Left lung (tissue), 10 donors: ENCODE measurements around the gene MTR. TPM values are rescaled to one million over a fixed set of nuclear protein-coding genes. Genes with fewer than 3 reads are reported as not detected.
"Not testable (repeated sequence)": the region's sequence is repeated elsewhere in the genome, so short reads cannot be mapped to it uniquely, and the experiment has no call there.

Experiments used
- ATAC-seq: fragments of 200-7000 bp; cut with Tn5 transposase; one replicate; pipeline ENCODE4 v1.9.1; 2020; ENCODE audit warnings: moderate library complexity
- DNase-seq, 4 donors: peaks; one replicate each; pipeline ENCODE4 v3.0.0-alpha.2; 2013 to 2020
- H3K27ac ChIP-seq, 2 donors: fragments of 200-600 bp; sonication (generic) in 1 of 2; one replicate each; pipeline versions ENCODE4 v1.5.0 to v1.8.0; 2020 to 2021
- H3K27me3 ChIP-seq, 2 donors: fragments of 200-600 bp; sonication (generic) in 1 of 2; one replicate each; pipeline versions ENCODE4 v1.5.0 to v1.8.0; 2020 to 2021
- H3K36me3 ChIP-seq, 2 donors: fragments of 200-600 bp; sonication (generic) in 1 of 2; one replicate each; pipeline versions ENCODE4 v1.5.0 to v1.8.0; 2020 to 2021
- H3K4me1 ChIP-seq, 2 donors: fragments of 200-600 bp; one replicate each; pipeline ENCODE4 v1.8.0; 2021
- H3K4me3 ChIP-seq, 2 donors: fragments of 200-600 bp; sonication (generic) in 1 of 2; one replicate each; pipeline versions ENCODE4 v1.5.0 to v1.8.0; 2020 to 2021; ENCODE audit warnings: mild to moderate bottlenecking in 1 of 2
- H3K9me3 ChIP-seq, 2 donors: fragments of 200-600 bp; sonication (generic) in 1 of 2; one replicate each; pipeline versions ENCODE4 v1.5.0 to v1.8.0; 2020 to 2021
- intact Hi-C, 2 donors: fragments of 100-400 bp; cut with DNase I; formaldehyde crosslinking; loops; one replicate each; pipeline versions ENCODE4 v1.11.2 to v1.14.2; 2022
- polyA plus RNA-seq, 6 donors: library from polyadenylated mRNA; unstranded; fragments of 120-200 nt; gene quantifications; one replicate each; pipeline ENCODE4 v1.2.1, GENCODE V29; 2013; ENCODE audit not compliant: insufficient read length in 6 of 6
- total RNA-seq, 2 donors: library from RNA; stranded (reverse); fragmentation: NEBNext Ultra II Directional; extraction: Animal tissue kit (Norgen Biotek cat#: 25700); gene quantifications; one replicate each; pipeline ENCODE4 v1.2.1, GENCODE V29; 2021
- TF ChIP-seq, protein P1 (sequence below), 2 donors: fragments of 200-600 bp; sonication (generic) in 1 of 2; IDR thresholded peaks; one replicate each; pipeline versions ENCODE4 v1.5.0 to v1.8.0; 2021; ENCODE audit warnings: antibody characterized with exemption in 2 of 2
- donor health status: DM: no; HTN: yes; CAD: no.
- donor health status: DM: no; HTN: no; CAD: no.

Gene MTR
- total and polyA plus RNA-seq, 8 donors, result 35.9 to 52.2 (median 42.3) TPM

DNA sequence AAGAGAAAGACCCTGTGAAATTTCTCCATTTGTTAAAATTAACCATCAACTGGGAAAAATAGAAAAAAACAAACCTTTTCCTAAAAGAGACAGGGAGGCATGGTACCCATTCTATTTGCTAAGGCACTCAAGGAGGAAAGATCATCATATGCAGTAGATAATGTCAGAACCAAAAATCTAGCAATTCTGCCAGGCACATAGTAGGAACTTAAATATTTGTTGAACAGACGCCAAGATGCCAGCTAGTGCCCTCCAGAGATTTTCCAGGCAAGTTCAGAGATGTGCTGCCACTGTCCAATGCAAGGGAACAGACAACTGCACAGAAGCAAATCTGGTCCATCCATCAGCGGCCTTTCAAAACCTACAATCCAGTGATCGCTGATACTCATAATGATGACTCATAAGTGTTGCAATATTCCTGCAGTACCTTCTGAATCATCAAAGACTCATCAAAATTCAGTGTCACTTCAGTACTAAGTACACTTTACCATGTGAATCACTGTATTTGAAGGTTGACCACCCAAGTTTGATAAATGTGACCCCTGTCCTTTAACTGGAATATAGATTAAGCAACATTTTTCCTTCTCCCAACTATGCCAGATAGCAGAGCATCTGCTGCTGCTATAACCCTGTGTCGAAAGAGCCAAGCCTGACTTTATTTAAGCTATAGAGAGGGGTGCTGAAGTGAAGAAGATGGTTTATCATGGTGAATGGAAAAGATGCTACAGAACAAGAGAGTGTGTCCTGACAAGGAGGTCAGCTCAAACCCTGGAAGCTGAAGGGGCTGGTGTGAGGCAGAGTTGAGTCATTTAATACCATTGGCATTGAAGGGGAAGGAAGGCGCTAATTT, 110.0 kb downstream of the MTR start:
- Histone ChIP-seq H3K9me3 (no peaks in the 10 kb centered on the region), H3K27me3 (no peaks in the 10 kb centered on the region), H3K4me1 (no peaks in the 10 kb centered on the region), H3K4me3 (no peak overlapping the region), H3K27ac (no peak overlapping the region), H3K36me3 (peaks cover 0 to 13% of the 10 kb centered on the region in 2 donors)
- intact Hi-C loops, result no loop called here
- ATAC-seq (peak; percentile 42), DNase-seq (no peak)
- TF ChIP-seq, protein P1, sequence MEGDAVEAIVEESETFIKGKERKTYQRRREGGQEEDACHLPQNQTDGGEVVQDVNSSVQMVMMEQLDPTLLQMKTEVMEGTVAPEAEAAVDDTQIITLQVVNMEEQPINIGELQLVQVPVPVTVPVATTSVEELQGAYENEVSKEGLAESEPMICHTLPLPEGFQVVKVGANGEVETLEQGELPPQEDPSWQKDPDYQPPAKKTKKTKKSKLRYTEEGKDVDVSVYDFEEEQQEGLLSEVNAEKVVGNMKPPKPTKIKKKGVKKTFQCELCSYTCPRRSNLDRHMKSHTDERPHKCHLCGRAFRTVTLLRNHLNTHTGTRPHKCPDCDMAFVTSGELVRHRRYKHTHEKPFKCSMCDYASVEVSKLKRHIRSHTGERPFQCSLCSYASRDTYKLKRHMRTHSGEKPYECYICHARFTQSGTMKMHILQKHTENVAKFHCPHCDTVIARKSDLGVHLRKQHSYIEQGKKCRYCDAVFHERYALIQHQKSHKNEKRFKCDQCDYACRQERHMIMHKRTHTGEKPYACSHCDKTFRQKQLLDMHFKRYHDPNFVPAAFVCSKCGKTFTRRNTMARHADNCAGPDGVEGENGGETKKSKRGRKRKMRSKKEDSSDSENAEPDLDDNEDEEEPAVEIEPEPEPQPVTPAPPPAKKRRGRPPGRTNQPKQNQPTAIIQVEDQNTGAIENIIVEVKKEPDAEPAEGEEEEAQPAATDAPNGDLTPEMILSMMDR (IDR thresholded peaks at IDR 0.05), result no peak

DNA sequence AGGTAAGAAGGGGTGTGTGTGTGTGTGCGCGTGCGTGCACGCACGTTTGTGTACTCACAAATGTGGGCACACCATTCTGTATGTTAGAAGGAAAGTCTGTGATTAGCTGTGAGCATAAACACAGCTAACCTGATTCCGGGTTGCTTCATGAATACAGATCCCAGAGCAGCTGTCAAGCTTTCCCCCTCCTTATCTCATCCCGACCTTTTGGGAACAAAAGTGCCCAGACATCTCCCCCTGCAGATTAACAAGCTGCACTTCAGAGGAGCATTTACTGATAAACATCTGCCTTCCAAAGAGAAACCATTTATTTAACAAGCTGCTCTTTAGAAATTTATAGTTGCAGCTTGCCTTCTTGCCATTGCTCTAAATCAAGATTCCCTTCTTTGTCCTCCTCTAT, 112.1 kb downstream of the MTR start:
- Histone ChIP-seq H3K4me1 (no peaks in the 10 kb centered on the region), H3K9me3 (no peaks in the 10 kb centered on the region), H3K4me3 (no peak overlapping the region), H3K27ac (no peak overlapping the region), H3K27me3 (no peaks in the 10 kb centered on the region), H3K36me3 (no peaks in the 10 kb centered on the region)
- intact Hi-C loops, result no loop called here
- DNase-seq (no peak), ATAC-seq (no peak)
- TF ChIP-seq, protein P1 (IDR thresholded peaks at IDR 0.05), result no peak

DNA sequence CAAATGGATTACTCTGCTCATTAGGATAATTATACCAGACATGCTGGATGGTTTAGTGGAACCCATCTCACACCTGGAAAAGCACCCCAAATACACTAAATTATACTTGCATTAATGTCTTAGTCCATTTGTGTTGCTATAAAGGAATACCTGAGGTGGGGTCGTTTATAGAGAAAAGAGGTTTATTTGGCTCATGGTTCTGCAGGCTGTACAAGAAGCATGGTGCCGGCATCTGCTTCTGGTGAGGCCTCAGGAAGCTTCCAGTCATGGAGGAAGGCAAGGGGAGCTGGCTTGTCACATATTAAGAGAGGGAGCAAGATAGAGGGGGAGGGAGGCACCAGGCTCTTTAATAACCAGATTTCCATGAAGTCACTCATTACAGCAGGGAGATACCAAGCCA, 113.6 kb downstream of the MTR start:
- no peaks in the 10 kb centered on the region for H3K9me3 ChIP-seq
- DNase-seq (no peak), ATAC-seq (no peak)
- H3K27me3 ChIP-seq, result no peaks in the 10 kb centered on the region
- intact Hi-C loops, result no loop called here
- H3K27ac ChIP-seq, result no peak overlapping the region
- H3K4me1 ChIP-seq, result no peaks in the 10 kb centered on the region
- H3K36me3 ChIP-seq, result no peaks in the 10 kb centered on the region
- H3K4me3 ChIP-seq, result no peak overlapping the region
- TF ChIP-seq, protein P1 (IDR thresholded peaks at IDR 0.05), result no peak

DNA sequence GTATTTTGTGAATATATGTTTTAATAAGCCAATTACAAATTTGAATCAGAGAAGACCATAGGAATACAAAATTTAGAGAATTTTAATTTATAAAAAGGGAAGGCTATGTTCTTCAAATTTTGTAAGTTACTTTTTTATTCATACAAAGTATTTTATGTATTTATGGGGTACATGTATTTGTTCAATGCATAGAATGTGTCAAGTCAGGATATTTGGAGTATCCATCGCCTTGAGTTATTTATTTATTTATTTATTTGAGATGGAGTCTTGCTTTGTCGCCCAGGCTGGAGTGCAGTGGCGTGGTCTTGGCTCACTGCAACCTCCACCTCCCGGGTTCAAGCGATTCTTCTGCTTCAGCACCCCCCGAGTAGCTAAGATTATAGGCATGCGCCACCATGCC, 116.0 kb downstream of the MTR start:
- H3K9me3 ChIP-seq, H3K27ac ChIP-seq, H3K27me3 ChIP-seq, ATAC-seq, H3K36me3 ChIP-seq, intact Hi-C loops, H3K4me1 ChIP-seq, H3K4me3 ChIP-seq, DNase-seq: not testable (repeated sequence)

DNA sequence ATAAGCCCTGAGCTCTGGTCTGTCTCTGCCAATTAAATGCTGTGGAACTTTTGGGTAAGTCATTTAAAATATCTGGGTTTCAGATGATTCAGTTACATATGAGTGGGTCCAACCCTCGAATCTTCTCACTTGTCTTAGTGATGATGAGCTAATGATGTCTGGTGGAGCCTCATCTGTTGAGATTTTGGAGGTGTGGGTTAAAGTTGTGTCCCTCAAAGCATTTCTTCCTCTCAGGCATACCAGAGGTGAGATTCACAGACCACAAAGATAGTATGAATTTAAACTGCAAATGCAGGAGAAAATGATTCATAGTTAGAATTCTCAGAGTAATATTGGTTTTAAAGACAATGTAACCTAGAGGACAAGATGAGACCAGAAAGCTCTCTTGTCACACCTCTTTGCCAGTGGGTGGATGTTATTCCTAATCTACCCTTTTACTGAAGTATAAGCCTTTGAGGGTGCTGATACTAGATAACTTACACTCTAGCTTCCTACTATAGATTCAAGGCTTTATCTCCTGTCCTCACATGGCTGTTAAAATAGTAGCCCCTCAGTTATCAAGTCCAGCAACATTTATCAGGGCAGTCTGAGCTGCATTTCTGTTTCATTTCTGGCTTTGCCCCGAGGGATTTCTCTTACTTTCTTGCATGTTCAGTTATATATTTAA, 118.4 kb downstream of the MTR start:
- Histone ChIP-seq H3K27ac (no peak overlapping the region), H3K9me3 (peaks cover 0 to 25% of the 10 kb centered on the region in 2 donors), H3K27me3 (no peaks in the 10 kb centered on the region), H3K4me1 (no peaks in the 10 kb centered on the region), H3K36me3 (no peaks in the 10 kb centered on the region), H3K4me3 (no peak overlapping the region)
- no peak for DNase-seq
- TF ChIP-seq, protein P1 (IDR thresholded peaks at IDR 0.05), result no peak
- intact Hi-C loops, result no loop called here
- ATAC-seq, result no peak
